ENCODE data around the gene H6PD.

The H6PD gene, protein sequence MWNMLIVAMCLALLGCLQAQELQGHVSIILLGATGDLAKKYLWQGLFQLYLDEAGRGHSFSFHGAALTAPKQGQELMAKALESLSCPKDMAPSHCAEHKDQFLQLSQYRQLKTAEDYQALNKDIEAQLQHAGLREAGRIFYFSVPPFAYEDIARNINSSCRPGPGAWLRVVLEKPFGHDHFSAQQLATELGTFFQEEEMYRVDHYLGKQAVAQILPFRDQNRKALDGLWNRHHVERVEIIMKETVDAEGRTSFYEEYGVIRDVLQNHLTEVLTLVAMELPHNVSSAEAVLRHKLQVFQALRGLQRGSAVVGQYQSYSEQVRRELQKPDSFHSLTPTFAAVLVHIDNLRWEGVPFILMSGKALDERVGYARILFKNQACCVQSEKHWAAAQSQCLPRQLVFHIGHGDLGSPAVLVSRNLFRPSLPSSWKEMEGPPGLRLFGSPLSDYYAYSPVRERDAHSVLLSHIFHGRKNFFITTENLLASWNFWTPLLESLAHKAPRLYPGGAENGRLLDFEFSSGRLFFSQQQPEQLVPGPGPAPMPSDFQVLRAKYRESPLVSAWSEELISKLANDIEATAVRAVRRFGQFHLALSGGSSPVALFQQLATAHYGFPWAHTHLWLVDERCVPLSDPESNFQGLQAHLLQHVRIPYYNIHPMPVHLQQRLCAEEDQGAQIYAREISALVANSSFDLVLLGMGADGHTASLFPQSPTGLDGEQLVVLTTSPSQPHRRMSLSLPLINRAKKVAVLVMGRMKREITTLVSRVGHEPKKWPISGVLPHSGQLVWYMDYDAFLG

DNA sequence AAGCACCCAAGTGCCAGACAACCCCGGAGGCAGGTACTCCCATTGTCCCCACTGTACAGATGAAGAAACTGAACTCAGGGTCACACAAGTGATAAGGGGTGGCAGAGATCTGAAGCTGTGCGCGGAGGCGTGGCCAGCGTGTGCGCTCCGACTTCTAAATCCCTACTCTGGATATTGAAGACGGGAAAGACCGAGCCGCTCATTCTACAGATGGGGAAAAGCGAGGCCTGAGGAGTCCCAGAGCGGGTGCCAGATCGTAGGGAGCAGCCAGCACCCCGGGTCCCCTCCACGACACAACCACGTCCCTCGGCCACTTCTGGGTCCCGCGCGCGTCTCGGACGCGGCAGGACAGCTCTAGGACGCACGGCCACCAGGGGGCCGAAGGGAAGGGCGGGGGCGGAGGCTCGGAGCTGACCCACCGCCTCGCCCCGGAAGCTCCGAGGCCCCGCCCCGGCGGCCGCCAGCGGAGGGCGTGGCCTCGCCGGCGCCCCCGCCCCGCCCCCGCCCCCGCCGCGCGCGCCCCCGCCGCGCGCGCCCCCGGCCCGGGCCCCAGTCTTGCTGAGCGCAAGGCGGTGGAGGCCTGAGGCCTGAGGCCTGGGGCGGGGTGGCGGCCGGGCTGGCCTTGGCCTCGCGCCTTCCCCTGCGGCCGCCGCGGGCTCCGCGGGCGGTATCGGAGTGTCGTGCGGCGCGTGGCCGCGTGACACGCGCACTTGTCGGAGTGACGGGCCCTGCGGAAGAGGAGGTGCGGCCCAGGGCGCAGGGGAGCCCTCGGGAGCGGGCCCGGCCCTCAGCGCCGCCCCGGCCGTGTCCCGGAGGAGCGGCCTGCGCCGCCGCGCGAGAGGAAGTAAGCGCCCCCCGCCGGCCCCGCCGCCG is at the start of gene H6PD:
Gene H6PD, plus strand, starts transcription at position 552 of the 873 bp plus-strand sequence. CDS start 10,161 bp downstream, outside the sequence.
- peak; percentile 96 for DNase-seq (ENCODE audit: low spot score)

DNA sequence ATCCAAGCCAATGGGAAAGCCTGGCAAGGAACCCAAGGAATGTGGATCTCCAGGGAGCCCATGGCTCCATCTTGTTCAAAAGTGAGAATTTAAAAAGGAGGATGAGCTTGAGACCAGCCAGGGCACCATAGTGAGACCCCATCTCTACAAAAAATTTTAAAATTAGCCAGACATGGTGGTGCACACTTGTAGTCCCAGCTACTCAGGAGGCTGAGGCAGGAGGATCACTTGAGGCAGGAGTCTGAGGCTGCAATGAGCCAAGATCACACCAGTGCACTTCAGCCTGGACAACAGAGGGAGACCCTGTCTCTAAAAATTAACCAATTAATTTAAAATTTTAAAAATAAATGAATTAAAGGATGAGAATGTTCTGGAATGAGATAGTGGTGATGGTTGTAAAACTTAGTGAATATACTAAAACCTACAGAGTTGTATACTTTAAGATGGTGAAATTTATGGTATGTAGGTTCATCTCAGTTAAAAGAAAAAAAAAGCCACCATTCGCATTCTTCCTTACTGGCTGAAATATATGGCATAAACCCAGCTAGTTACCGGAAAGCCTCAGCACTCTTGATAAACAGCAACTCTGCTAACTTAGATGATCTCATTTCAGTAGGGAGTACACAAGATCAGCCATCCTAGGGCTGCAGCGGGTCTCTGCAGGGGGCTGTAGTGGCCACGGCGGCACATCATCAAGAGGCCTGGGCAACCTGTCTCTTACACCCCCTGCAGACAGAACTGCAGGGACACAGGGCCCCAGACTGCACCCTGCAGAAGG is 48.3 kb upstream of the H6PD start:
- DNase-seq (ENCODE audit: low spot score): no peak

DNA sequence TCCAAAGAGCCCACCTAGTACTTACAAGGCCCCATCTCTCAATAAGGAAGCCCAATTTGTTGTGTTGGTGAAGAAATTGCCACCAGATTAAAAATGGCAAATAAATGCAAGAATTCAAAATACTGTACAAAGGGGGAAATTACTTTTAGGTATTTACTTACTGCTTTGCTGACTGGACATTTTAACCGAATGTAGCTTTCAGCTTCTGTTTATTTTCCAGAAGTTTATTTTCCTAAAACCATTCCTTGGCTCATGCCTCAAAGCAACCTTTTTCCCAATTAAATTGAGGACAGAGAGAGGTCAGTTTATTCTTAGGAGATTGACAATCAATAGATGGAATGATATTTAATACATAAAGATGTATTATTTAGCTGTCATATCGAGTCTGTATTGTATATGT is 47.6 kb upstream of the H6PD start:
- no peak for DNase-seq (ENCODE audit: low spot score)

DNA sequence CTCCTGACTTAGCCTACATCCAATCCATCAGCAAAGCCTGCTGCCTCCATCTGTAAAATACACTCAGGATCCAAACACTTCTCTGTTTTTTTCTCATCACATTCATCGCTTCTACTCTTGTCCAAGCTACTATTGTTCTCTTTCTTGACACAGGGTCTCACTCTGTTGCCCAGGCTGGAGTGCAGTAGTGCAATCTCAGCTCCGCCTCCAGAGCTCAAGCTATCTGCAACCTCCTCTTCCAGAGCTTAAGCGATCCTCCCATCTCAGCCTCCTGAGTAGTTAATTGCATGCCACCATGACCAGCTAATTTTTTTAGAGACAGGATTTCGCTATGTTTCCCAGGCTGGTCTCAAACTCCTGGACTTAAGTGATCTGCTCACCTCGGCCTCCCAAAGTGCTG is 44.3 kb upstream of the H6PD start:
- DNase-seq (ENCODE audit: low spot score): no peak

DNA sequence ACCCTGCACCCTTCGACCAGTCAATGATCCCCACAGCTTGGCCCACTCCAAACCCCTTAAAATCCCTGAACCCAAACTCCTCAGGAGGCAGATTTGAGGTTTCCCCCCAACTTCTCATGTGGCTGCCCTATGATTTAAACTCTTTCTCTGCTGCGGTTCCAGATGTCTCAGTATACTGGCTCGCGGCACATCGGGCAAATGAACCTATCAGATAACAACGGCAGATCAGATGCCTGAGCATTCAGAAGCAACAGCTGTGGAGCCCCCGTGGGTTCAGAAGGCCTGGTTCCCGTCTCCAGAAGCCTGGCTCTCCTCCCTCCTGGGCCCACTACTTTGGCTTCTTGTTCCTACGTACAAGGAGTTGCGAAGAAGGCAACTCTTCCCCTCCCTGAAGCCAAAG is 43.3 kb upstream of the H6PD start:
- no peak for DNase-seq (ENCODE audit: low spot score)

DNA sequence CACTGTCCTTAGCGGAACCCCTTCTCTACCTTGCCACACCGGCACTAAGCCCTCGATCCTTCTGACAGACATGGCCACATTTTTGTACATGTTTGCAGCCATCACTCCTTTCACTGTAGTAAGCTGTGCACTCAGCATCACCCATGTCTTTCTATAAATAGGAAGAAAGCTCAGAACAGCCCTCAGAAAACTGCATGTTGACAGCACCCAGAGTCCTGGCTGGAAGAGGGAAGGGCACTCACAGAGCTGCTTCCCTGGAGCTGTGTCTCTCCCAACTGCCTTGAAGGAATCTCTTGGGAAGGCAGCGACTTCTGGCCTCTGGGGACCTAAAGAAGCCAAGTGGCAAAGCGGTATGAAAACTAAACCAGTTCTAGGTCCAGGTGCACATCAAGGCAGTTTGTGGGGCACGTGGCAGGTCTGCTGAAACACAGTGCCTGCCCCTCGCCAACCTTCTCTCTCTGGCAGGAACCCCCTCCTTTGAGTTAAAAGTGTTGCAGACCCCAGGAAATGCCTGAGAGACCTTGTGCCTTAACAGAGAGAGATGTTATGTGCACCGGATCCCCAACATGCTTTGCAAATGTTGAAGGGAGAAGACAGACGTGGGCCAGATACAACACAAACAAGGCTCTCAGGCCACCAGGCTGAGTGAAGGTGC is 41.9 kb upstream of the H6PD start:
- DNase-seq (ENCODE audit: low spot score): no peak

DNA sequence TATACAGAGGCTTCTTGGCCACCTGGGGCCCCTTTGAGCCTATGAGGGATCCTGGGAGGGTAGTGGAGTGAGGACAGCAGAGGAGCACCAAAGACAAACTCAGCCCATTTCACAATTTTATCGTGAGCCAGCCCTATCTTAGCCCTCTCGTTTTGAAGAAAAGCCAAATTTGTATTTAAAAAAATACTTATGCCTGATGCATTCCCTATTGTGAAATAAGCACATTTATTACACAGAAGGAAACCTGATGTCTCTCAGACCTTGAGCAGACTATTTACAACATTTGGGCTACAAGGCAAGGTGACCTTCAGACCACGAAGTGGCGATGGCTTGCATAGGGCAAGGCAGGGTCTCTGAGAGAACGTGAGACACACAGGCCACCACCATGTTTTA is 41.3 kb upstream of the H6PD start:
- DNase-seq (ENCODE audit: low spot score): no peak

DNA sequence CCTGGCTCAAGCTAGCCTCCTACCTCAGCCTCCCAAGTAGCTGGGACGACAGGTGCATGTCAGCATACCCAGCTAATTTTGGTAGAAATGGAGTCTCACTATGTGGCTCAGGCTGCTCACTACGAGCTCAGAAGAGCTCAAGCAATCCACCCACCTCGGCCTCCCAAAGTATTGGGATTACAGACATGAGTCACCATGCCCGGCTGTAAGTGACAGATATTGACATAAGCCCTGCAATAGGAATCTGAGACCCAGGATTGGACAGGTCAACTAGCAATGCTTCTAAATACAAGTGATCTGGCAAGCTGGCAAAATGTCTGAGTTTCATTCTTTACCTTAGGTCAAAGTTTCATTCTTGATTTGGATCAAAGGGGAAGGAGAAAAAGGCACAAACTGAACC is 40.5 kb upstream of the H6PD start:
- DNase-seq (ENCODE audit: low spot score): no peak

DNA sequence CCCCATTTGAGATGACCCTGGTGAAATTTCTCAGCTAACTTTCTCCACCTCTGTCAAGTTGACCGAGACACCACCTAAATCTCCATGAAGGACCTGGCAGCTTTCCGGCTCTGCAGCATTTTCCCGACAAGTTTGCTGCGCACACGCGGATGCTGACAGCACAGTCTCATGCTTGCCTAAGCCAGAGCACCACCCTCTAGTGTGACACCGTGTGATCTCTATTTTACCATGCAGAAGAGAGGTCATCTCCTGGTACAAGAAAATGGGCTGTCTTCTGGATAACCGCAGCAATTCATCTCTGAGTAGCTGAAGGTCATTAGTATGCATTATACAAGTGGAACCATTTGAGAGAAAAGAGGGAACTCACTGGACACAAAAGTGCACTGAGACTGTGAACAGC is 38.9 kb upstream of the H6PD start:
- DNase-seq (ENCODE audit: low spot score): no peak

DNA sequence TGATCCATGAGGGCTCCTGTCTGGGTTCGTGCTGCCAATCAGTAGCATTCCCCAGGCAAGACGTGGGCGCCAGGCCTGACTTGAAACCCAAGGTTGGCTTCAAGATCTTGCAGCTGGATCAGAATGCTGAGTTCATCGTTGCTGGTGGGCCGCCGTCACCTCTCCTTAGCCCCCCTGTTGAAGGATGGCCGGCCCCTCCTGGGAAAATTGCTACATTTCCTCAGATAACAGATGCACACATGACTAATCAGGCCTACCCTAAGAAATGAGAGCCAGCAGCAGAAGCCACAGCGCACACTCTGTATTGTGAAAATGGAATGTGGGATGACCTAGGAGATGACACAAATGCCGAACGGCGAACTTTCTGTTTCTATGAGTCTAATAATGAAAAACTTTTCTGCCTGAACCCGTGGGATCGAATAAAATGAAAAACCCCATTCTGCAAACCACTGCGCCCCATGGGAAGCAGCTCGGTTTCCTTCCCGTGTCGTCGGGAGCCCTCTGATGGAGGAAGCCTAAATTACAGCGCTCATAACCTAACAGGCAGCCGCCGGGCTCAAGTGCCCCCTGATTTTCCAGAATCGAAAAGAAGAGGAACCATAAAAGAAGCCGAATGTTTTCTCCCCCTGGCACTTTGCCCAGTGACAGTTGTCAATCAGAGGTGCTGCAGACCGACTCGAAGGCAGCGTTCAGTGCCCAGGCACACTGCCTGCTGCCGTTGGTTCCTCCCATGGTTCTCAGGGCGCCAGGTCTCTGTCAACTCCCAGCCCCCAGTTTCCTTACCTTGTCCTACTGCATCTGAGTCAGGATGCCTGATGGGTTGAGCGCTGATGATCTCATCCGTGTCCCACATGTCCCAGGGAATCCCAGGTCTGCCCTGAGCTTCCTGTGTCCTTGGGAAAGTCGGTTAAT is 38.2 kb upstream of the H6PD start:
- DNase-seq (ENCODE audit: low spot score): peak; percentile 65

DNA sequence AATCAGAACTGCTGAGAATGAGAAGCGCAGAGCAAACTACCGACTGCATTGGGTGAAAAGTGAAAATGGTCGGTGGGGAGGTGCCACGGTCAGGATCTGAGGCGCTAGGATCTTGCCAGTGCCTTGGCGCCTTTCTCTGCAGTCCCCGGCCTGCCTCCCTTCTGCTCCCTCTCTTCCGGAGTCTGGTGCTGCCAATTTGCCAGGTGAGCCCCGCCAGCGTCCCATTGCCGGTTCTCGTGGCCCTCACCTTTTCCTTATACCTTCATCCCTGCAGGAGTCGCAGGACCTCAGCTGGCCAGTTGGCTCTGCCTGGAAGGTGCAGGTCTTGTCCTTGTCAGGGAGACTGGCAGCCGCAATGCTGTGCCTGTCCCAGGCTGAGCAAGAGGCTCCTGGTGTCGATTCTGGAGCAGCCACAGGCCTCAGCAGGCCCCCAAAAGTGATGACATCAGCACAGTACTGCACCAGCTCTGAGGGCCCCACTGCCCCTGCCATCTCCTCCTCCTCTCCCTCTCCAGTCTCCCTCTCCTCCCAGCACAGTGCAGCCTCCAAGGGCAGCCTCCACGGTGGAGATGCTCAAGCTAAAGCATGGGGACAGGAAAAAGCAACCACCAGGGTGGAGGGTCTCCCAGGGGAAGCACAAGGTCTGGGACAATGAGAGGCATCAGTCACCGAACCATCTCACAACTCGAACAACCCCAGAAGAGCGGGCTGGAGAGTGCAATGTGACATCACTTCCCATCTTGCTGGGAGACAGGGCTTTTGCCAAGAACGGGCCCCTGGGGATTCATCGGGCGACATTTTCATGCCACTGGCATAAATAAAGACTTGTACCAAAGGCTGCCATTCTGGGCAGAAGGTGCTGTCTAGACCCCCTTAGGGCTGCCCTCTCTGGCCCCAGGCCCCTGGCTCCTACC is 37.1 kb upstream of the H6PD start:
- no peak for DNase-seq (ENCODE audit: low spot score)

DNA sequence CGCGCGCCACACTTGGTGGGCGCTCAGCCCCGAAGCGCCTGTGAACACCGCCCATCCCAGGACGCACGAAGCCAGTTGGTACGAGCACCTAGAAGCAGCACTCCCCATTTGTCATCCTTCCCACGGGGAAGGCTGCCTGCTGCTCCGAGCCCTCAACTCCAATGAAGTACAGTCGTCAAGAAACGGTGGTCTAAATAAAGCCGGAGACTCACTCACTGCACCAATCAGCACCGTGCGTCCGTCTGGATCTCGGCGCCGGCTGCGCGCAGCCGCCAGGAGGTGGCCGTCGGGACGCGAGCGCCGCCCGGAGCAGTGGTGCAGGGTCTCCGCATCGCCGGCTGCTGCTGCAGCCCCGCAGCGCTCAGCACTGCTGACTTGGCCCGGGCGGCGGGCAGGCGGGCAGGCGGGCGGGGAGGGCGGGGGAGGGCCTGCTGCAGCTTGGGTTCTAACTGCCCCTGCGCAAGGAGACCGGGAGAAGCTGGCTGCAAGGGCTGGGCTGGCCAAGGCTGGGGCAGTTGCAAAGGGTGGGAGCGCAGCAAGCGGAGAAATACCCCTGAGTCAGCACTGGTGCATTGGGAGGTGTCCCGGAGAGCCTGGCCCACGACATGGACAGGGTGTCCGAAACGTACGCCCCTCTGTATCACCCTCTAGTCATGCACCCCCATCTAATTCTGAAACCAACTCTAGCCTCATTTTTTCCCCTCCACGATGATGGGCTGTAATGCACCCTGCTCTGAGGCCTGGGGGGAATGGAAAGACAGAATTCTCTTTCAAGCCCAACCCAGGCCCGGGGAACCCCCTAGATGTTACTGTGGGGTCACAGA is 35.8 kb upstream of the H6PD start:
- DNase-seq (ENCODE audit: low spot score): no peak

DNA sequence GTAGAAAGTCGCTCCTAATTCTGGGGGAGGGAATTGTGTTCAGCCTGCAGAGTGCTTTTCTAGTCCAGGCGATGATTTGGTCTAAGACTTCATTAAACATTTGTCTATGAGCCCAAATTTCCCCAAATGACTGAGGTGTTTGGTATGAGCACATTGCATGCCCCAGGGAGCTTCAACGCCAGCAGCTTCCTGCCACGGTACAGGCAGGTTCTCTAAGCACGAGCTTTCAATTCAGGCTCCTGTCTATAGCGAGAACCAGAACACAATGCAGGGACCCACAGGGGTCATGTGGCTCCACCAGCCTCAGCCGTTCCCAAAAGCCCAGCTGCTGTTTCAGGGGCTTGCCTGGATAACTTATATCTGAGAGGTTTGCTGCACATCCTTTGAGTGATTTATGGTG is 34.1 kb upstream of the H6PD start:
- no peak for DNase-seq (ENCODE audit: low spot score)

DNA sequence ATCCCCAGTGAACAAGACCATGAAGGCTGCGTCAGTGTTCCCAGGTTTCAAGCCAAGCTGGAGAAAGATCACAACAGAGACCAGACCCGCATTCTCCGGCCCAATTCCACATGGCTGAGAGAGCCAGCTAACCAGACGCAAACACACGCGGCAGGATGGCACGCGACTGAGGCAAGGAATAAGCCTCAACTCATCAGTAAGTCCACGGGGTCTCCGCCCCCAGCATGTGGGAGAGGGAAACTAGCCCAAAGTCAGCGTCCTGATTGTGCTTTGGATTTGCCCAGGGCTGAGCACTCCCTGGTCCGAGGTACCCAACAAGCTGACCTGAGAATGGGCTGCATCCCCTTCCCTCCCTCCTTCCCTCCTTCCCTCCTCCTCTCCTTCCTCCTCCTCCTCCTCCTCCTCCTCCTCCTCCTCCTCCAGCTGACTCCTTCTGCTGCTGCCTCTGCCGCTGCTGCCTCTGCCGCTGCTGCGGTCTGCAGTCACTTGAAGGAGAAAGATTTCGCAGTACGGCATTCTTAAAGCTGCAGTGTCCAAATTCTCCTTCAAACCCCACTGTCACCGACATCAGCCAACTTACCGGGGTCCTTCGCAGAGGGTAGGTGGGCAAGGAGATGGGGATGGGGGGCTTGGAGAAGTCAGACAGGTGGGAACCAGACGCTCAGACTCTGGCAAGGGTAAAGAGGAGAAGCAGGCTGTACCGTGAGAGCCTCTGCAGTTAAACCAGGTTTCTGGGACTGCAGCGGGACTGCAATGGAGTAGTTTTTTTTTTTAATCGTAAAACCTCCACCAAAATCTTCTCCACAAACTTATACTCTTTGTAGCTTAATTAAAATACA is 33.0 kb upstream of the H6PD start:
- no peak for DNase-seq (ENCODE audit: low spot score)

DNA sequence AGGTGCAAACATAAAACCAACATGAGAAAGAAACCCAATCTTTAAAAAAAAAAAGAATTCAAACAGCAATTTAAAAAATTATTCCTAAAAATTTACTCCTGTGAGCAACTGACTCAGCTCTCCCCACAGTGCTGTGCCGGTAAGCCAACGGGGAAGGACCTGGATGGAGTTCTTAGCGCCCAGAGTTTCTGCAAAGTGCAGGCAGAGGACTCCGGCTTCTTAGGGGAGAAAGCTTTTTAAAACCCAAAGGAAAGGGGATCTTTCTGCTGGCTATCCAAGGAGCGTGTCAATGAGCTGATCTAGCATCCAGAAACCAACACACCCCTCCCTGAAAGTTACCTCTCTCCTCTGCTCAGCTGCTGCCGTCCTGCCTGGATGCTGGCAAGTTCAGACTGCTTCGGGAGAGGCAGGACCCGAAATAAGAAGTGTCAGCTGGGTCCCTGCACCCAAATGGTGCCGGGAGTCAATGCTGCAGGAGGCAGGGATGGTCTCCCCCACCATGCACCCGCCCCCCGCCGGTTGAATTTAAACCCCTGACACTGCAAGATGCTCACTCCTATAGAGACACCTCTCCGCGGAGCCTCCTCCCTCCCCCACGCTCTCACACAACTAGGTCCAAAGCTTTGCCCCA is 32.2 kb upstream of the H6PD start:
- no peak for DNase-seq (ENCODE audit: low spot score)

DNA sequence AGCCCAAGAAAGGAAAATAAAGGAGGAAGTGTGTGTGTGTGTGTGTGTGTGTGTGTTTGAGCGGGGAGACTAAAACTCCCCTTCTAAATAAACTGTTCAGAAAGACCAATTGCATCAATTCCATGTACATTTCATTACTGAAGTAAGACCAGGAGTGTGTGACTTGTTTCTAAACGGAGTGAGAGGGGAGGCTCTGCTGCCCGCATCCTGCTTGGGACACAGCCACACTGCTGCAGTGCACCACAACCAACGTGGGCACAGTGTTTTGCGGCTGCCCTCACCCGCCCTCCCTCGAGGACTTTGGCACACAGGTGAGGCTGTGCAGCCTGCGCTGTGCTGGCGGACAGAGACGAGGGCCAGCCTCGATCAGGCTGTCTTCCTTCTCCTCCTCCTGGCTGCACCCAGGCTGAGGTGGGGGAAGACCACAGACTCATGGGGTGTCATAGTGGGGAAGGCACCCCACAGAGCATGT is 31.0 kb upstream of the H6PD start:
- no peak for DNase-seq (ENCODE audit: low spot score)
